Right lobe of liver (tissue), 6 donors: Measurements from ENCODE around the gene CELF2. TPM values are rescaled to one million over a fixed set of nuclear protein-coding genes. Genes with fewer than 3 reads are reported as not detected.

ENCODE experiments used
- ATAC-seq, 4 donors: fragments of 200-7000 bp; cut with Tn5 transposase; one replicate each; pipeline ENCODE4 v1.9.1; 2020; ENCODE audit warnings: mild to moderate bottlenecking in 4 of 4, moderate library complexity in 4 of 4
- DNase-seq, 3 donors: peaks; one replicate each; pipeline ENCODE4 v3.0.0-alpha.2; 2020
- H3K27ac ChIP-seq, 3 donors: fragments of 200-600 bp; one replicate each; pipeline ENCODE4 v1.8.0; 2022
- H3K27me3 ChIP-seq, 2 donors: fragments of 200-600 bp; one replicate each; pipeline ENCODE4 v1.8.0; 2022
- H3K36me3 ChIP-seq, 4 donors: fragments of 200-600 bp; sonication (generic) in 1 of 4; one replicate each; pipeline versions ENCODE4 v1.5.1 to v1.8.0; 2017 to 2022; ENCODE audit warnings: control low read depth in 1 of 4
- H3K4me1 ChIP-seq, 4 donors: fragments of 200-600 bp; sonication (generic) in 1 of 4; one replicate each; pipeline versions ENCODE4 v1.5.1 to v1.8.0; 2017 to 2022; ENCODE audit warnings: control low read depth in 1 of 4
- H3K4me3 ChIP-seq, 3 donors: fragments of 200-600 bp; one replicate each; pipeline ENCODE4 v1.8.0; 2022
- H3K9me3 ChIP-seq, 4 donors: fragments of 200-600 bp; sonication (generic) in 1 of 4; one replicate each; pipeline versions ENCODE4 v1.5.1 to v1.8.0; 2017 to 2022; ENCODE audit warnings: control low read depth in 1 of 4
- CTCF ChIP-seq, 4 donors: fragments of 200-600 bp in 3 of 4; fragments of 450-650 bp in 1 of 4; IDR thresholded peaks; one replicate each; pipeline versions ENCODE4 v1.5.1 to v1.8.0; 2016 to 2022; ENCODE audit warnings: antibody characterized with exemption in 4 of 4, mild to moderate bottlenecking in 2 of 4
- POLR2A ChIP-seq: fragments of 450-650 bp; IDR thresholded peaks from one replicate; pipeline ENCODE4 v1.6.1; 2017; ENCODE audit warnings: antibody characterized with exemption, mild to moderate bottlenecking
- WGBS: methylation state at CpG from one replicate; pipeline ENCODE4 v1.1.6; 2018; ENCODE audit warnings: low coverage, low lambda C conversion rate; ENCODE audit not compliant: insufficient coverage; ENCODE audit errors: missing lambda C conversion rate; 5-methylcytosine and 5-hydroxymethylcytosine counted together
- intact Hi-C, 2 donors: fragments of 100-400 bp; cut with DNase I; formaldehyde crosslinking; loops; one replicate each; pipeline versions ENCODE4 v1.11.2 to v1.14.1; 2022
- total RNA-seq, 6 experiments: library from RNA; depleted of rRNA in 2 of 6; stranded (reverse); fragments of >200 nt in 2 of 6; fragmentation: NEBNext Ultra II Directional in 3 of 6; extraction: Animal tissue kit (Norgen Biotek cat#: 25700) in 3 of 6; gene quantifications; one replicate each; pipeline versions ENCODE4 v1.1.0 to v1.2.4, GENCODE V29; 2016 to 2023
- donor health status: DM: no; HTN: yes; CAD: no.
- donor health status: DM: no; HTN: no; CAD: no.
- donor health status: DM: no; HTN: no; CAD: no.
- donor health status: DM: no; HTN: yes; CAD: no.
- donor health status: DM: no; HTN: yes; CAD: no.

CELF2 gene
- total RNA-seq, 6 experiments from 2014 or later, result 2.4 to 6.2 (median 3.7) TPM

- intact Hi-C loops, result no loop called here
- Histone ChIP-seq H3K36me3 (peaks cover 0 to 2% (median 0%) of the 10 kb centered on the region in 4 donors), H3K4me3 (no peak overlapping the region), H3K27me3 (no peaks in the 10 kb centered on the region), H3K9me3 (no peaks in the 10 kb centered on the region), H3K27ac (no peak overlapping the region), H3K4me1 (no peaks in the 10 kb centered on the region)
- TF ChIP-seq CTCF (IDR thresholded peaks at IDR 0.05) (no peak), POLR2A (no peak)
- peak in 1 of 4 donors; percentile 19 for ATAC-seq
- DNase-seq, result no peak
- WGBS, result 61% methylated on average over 13 of the region's 13 CpGs
Observed at GRCh38 chr10:11208908-11209829, 191.5 kb downstream of the CELF2 start.

- DNase-seq, result no peak
- H3K36me3 ChIP-seq, result peaks cover 0 to 2% (median 0%) of the 10 kb centered on the region in 4 donors
- H3K27ac ChIP-seq, result no peak overlapping the region
- intact Hi-C loops, result no loop called here
- TF ChIP-seq CTCF (IDR thresholded peaks at IDR 0.05) (no peak), POLR2A (no peak)
- H3K27me3 ChIP-seq, result no peaks in the 10 kb centered on the region
- H3K4me1 ChIP-seq, result no peaks in the 10 kb centered on the region
- WGBS, result 30% methylated on average over 6 of the region's 6 CpGs
- no peak for ATAC-seq
- H3K4me3 ChIP-seq, result no peak overlapping the region
- H3K9me3 ChIP-seq, result no peaks in the 10 kb centered on the region
Observed at GRCh38 chr10:11209830-11210181, 192.1 kb downstream of the CELF2 start.

- Histone ChIP-seq H3K27ac (no peak overlapping the region), H3K4me1 (no peaks in the 10 kb centered on the region), H3K27me3 (no peaks in the 10 kb centered on the region), H3K9me3 (no peaks in the 10 kb centered on the region), H3K4me3 (no peak overlapping the region), H3K36me3 (peaks cover 0 to 2% (median 0%) of the 10 kb centered on the region in 4 donors)
- intact Hi-C loops, result no loop called here
- ATAC-seq (peak in 2 of 4 donors; percentile 55 to 60), DNase-seq (no peak)
- 39% methylated on average over 13 of the region's 13 CpGs for WGBS
- no peak for TF ChIP-seq POLR2A
- no peak for TF ChIP-seq CTCF (IDR thresholded peaks at IDR 0.05)
Observed at GRCh38 chr10:11210211-11210922, 192.7 kb downstream of the CELF2 start.

- TF ChIP-seq POLR2A (no peak), CTCF (IDR thresholded peaks at IDR 0.05) (no peak)
- DNase-seq, result no peak
- no peak for ATAC-seq
Observed at GRCh38 chr10:11212288-11213085, 194.8 kb downstream of the CELF2 start.

More at GRCh38 chr10:11212288-11213085, 194.8 kb downstream of the CELF2 start:
- H3K4me1 ChIP-seq, result no peaks in the 10 kb centered on the region
- no peaks in the 10 kb centered on the region for H3K27me3 ChIP-seq
- no peak overlapping the region for H3K4me3 ChIP-seq
- H3K36me3 ChIP-seq, result peaks cover 0 to 2% (median 0%) of the 10 kb centered on the region in 4 donors
- no peaks in the 10 kb centered on the region for H3K9me3 ChIP-seq
- no peak overlapping the region for H3K27ac ChIP-seq
- intact Hi-C loops, result no loop called here
- WGBS, result 42% methylated on average over 7 of the region's 7 CpGs
